Fibroblast of lung (primary cell): ENCODE measurements around the gene KRT7. TPM values are rescaled to one million over a fixed set of nuclear protein-coding genes. Genes with fewer than 3 reads are reported as not detected.

Experiments used
- DNase-seq, 2 donors: peaks; one replicate each; pipeline versions ENCODE4 v3.0.0 to v3.0.0-alpha.2; 2010; ENCODE audit warnings: low read depth in 2 of 2
- H2AFZ ChIP-seq: 2 replicates; pipeline ENCODE4 v1.5.1; 2012; ENCODE audit warnings: low read length, control low read depth, inconsistent platforms
- H3K27ac ChIP-seq: 2 replicates; pipeline ENCODE4 v1.5.1; 2011; ENCODE audit warnings: low read length, control low read depth; ENCODE audit not compliant: insufficient read depth
- H3K27me3 ChIP-seq: 2 replicates; pipeline ENCODE4 v1.5.1; 2011; ENCODE audit warnings: mild to moderate bottlenecking, low read length; ENCODE audit not compliant: control insufficient read depth, insufficient read depth
- H3K36me3 ChIP-seq: 2 replicates; pipeline ENCODE4 v1.5.1; 2011; ENCODE audit warnings: low read length; ENCODE audit not compliant: control insufficient read depth, insufficient read depth
- H3K4me1 ChIP-seq: 2 replicates; pipeline ENCODE4 v1.5.1; 2011; ENCODE audit warnings: low read length; ENCODE audit not compliant: control insufficient read depth, insufficient read depth; ENCODE audit errors: extremely low read depth
- H3K4me2 ChIP-seq: 2 replicates; pipeline ENCODE4 v1.5.1; 2011; ENCODE audit warnings: low read length, control low read depth; ENCODE audit not compliant: insufficient read depth; ENCODE audit errors: extremely low read depth
- H3K4me3 ChIP-seq, 4 experiments: fragments of 200-600 bp in 1 of 4; sonication (generic) in 1 of 4; replicated peaks in 1 of 4; 2 replicates each; pipeline ENCODE4 v1.5.1; 2011 to 2016; ENCODE audit warnings: low read length in 4 of 4, low read depth in 3 of 4, mild to moderate bottlenecking in 3 of 4, control low read depth in 2 of 4, inconsistent platforms in 1 of 4, mixed read lengths in 1 of 4; ENCODE audit not compliant: insufficient read depth in 1 of 4; ENCODE audit errors: control extremely low read depth in 1 of 4
- H3K79me2 ChIP-seq: 2 replicates; pipeline ENCODE4 v1.5.1; 2012; ENCODE audit warnings: mild to moderate bottlenecking, low read length, inconsistent platforms; ENCODE audit not compliant: control insufficient read depth, insufficient read depth
- H3K9ac ChIP-seq: 2 replicates; pipeline ENCODE4 v1.5.1; 2011; ENCODE audit warnings: mild to moderate bottlenecking, low read length, control low read depth; ENCODE audit not compliant: insufficient read depth
- H3K9me3 ChIP-seq: 2 replicates; pipeline ENCODE4 v1.5.1; 2012; ENCODE audit warnings: low read depth, low read length; ENCODE audit not compliant: control insufficient read depth, insufficient read depth
- H4K20me1 ChIP-seq: 2 replicates; pipeline ENCODE4 v1.5.1; 2011; ENCODE audit warnings: low read length; ENCODE audit not compliant: control insufficient read depth, insufficient read depth; ENCODE audit errors: extremely low read depth
- CTCF ChIP-seq, 2 donors: IDR thresholded peaks in 1 of 2; conservative IDR thresholded peaks in 1 of 2; 1 replicate in 1 of 2; 2 replicates in 1 of 2; pipeline ENCODE4 v1.5.1; 2011 to 2012; ENCODE audit warnings: low read length in 2 of 2, control low read depth in 1 of 2, inconsistent platforms in 1 of 2, low read depth in 1 of 2, mild to moderate bottlenecking in 1 of 2
- EZH2 ChIP-seq: IDR thresholded peaks from 2 replicates; pipeline ENCODE4 v1.5.1; 2012; ENCODE audit warnings: low read length, control low read depth, mild to moderate bottlenecking; ENCODE audit errors: missing control alignments
- polyA plus RNA-seq, 2 donors: library from polyadenylated mRNA; depleted of rRNA in 1 of 2; stranded (reverse) in 1 of 2; unstranded in 1 of 2; fragments of >200 nt; gene quantifications; 2 replicates each; pipeline ENCODE4 v1.2.1, GENCODE V29; 2011 to 2012; ENCODE audit warnings: missing spikeins in 1 of 2
- total RNA-seq: library from RNA; depleted of rRNA; stranded (reverse); fragments of >200 nt; gene quantifications from 2 replicates; pipeline ENCODE4 v1.2.1, GENCODE V29; 2014

Gene KRT7
- total and polyA plus RNA-seq, 2 donors (not counting 1 experiment from before 2014, with no cell fraction given): 3.5 to 8.6 TPM

GRCh38 chr12:52232203-52232673, 805 bp upstream of the KRT7 start:
- H3K9me3 ChIP-seq: no peaks in the 10 kb centered on the region
- no peaks in the 10 kb centered on the region for H3K36me3 ChIP-seq
- no peaks in the 10 kb centered on the region for H3K79me2 ChIP-seq
- H3K4me2 ChIP-seq: no peak overlapping the region
- H3K4me3 ChIP-seq: no peak overlapping the region
- H3K27me3 ChIP-seq: no peaks in the 10 kb centered on the region
- no peaks in the 10 kb centered on the region for H4K20me1 ChIP-seq
- TF ChIP-seq EZH2 (no peak), CTCF (conservative IDR thresholded peaks at IDR 0.05 in 1 of 2, IDR thresholded peaks at IDR 0.05 in 1 of 2; ENCODE audit: low read depth in 1 of 2, low read length in 2 of 2) (no peak)
- DNase-seq: no peak
- H3K9ac ChIP-seq: no peak overlapping the region
- peaks cover 29% of the 10 kb centered on the region for H3K4me1 ChIP-seq
- H3K27ac ChIP-seq: no peak overlapping the region
- H2AFZ ChIP-seq: no peak overlapping the region

GRCh38 chr12:52233462-52234207, 592 bp downstream of the KRT7 start:
- Histone ChIP-seq H3K36me3 (no peaks in the 10 kb centered on the region), H3K27me3 (no peaks in the 10 kb centered on the region), H3K4me1 (peaks cover 29% of the 10 kb centered on the region), H3K4me3 (no peak overlapping the region), H3K4me2 (no peak overlapping the region), H2AFZ (no peak overlapping the region), H4K20me1 (no peaks in the 10 kb centered on the region), H3K9ac (no peak overlapping the region), H3K9me3 (no peaks in the 10 kb centered on the region), H3K79me2 (no peaks in the 10 kb centered on the region), H3K27ac (no peak overlapping the region)
- DNase-seq: no peak
- TF ChIP-seq CTCF (conservative IDR thresholded peaks at IDR 0.05 in 1 of 2, IDR thresholded peaks at IDR 0.05 in 1 of 2; ENCODE audit: low read depth in 1 of 2, low read length in 2 of 2) (no peak), EZH2 (no peak)

- Histone ChIP-seq H3K4me1 (peaks cover 26% of the 10 kb centered on the region), H3K79me2 (no peaks in the 10 kb centered on the region), H3K4me2 (no peak overlapping the region), H3K9me3 (no peaks in the 10 kb centered on the region), H2AFZ (no peak overlapping the region), H3K36me3 (no peaks in the 10 kb centered on the region), H3K27ac (no peak overlapping the region), H4K20me1 (no peaks in the 10 kb centered on the region), H3K27me3 (no peaks in the 10 kb centered on the region), H3K9ac (no peak overlapping the region), H3K4me3 (no peak overlapping the region)
- TF ChIP-seq EZH2 (no peak), CTCF (conservative IDR thresholded peaks at IDR 0.05 in 1 of 2, IDR thresholded peaks at IDR 0.05 in 1 of 2; ENCODE audit: low read depth in 1 of 2, low read length in 2 of 2) (no peak)
- DNase-seq: no peak
These were observed 1.3 kb downstream of the KRT7 start for GRCh38 chr12:52234223-52234810.
